ENCODE results near the gene ARHGAP15.

Gene ARHGAP15

GRCh38 chr2:143680885-143681405 lies 551.7 kb downstream of the ARHGAP15 start:
- no peak overlapping the region for H2AFZ ChIP-seq (ENCODE audit: low read depth)
- no peaks in the 10 kb centered on the region for H3K36me3 ChIP-seq (ENCODE audit: insufficient read depth)
- no peaks in the 10 kb centered on the region for H3K4me1 ChIP-seq (ENCODE audit: low read depth, poor library complexity, severe bottlenecking)
- TF ChIP-seq CTCF (conservative IDR thresholded peaks at IDR 0.05; ENCODE audit: low read depth, low read length): no peak
- no peaks in the 10 kb centered on the region for H3K27me3 ChIP-seq (ENCODE audit: insufficient read depth, low read depth)
- no peak overlapping the region for H3K4me2 ChIP-seq
- H3K4me3 ChIP-seq (IDR thresholded peaks at IDR 0.05; ENCODE audit: insufficient read depth, low read depth, low read length): no peak overlapping the region
- H3K9ac ChIP-seq: no peak overlapping the region
- no peaks in the 10 kb centered on the region for H3K79me2 ChIP-seq (ENCODE audit: insufficient read depth, low read depth)
- H4K20me1 ChIP-seq (ENCODE audit: insufficient read depth): no peaks in the 10 kb centered on the region
- H3K27ac ChIP-seq: no peak overlapping the region

DNA sequence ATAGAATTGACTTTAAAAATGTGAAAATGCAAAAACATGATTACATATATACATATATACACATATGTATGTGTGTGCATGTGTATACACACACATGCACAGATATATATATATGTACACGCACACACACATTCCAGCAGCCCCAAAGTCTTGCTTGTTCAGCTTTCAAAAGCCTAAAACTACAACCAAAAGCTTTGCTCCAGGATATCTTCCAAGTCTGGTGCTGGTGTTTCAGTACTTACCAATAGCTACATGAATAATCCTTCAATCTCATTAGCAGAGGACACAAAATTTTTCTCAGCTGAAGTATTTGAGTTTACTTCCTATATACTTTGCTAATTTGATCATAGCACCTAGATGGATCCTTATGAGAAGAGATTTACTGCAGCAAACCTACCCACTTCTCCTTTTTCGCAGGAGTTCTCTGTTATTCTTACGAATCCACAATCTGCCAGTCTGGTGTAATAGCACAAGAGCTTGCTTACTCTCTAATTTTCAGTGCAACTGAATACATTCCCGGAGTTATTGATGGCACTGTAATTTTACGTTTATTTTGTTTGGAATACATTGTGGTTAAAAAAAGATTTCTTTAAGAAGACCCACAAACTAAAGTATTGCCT lies 553.3 kb downstream of the ARHGAP15 start:
- Histone ChIP-seq H2AFZ (ENCODE audit: low read depth) (no peak overlapping the region), H3K27me3 (ENCODE audit: insufficient read depth, low read depth) (no peaks in the 10 kb centered on the region), H3K4me2 (no peak overlapping the region), H4K20me1 (ENCODE audit: insufficient read depth) (no peaks in the 10 kb centered on the region), H3K9ac (no peak overlapping the region), H3K36me3 (ENCODE audit: insufficient read depth) (no peaks in the 10 kb centered on the region), H3K79me2 (ENCODE audit: insufficient read depth, low read depth) (no peaks in the 10 kb centered on the region), H3K27ac (no peak overlapping the region), H3K4me1 (ENCODE audit: low read depth, poor library complexity, severe bottlenecking) (no peaks in the 10 kb centered on the region), H3K4me3 (IDR thresholded peaks at IDR 0.05; ENCODE audit: insufficient read depth, low read depth, low read length) (no peak overlapping the region)
- TF ChIP-seq CTCF (conservative IDR thresholded peaks at IDR 0.05; ENCODE audit: low read depth, low read length): no peak

GRCh38 chr2:143683977-143684376 lies 554.8 kb downstream of the ARHGAP15 start:
- H3K79me2 ChIP-seq (ENCODE audit: insufficient read depth, low read depth): no peaks in the 10 kb centered on the region
- H2AFZ ChIP-seq (ENCODE audit: low read depth): no peak overlapping the region
- H3K4me3 ChIP-seq (IDR thresholded peaks at IDR 0.05; ENCODE audit: insufficient read depth, low read depth, low read length): no peak overlapping the region
- H3K36me3 ChIP-seq (ENCODE audit: insufficient read depth): no peaks in the 10 kb centered on the region
- no peaks in the 10 kb centered on the region for H3K4me1 ChIP-seq (ENCODE audit: low read depth, poor library complexity, severe bottlenecking)
- H3K27ac ChIP-seq: no peak overlapping the region
- TF ChIP-seq CTCF (conservative IDR thresholded peaks at IDR 0.05; ENCODE audit: low read depth, low read length): no peak
- H3K9ac ChIP-seq: no peak overlapping the region
- no peaks in the 10 kb centered on the region for H3K27me3 ChIP-seq (ENCODE audit: insufficient read depth, low read depth)
- H4K20me1 ChIP-seq (ENCODE audit: insufficient read depth): no peaks in the 10 kb centered on the region
- H3K4me2 ChIP-seq: no peak overlapping the region

GRCh38 chr2:143684551-143685320 lies 555.5 kb downstream of the ARHGAP15 start:
- no peak for TF ChIP-seq CTCF (conservative IDR thresholded peaks at IDR 0.05; ENCODE audit: low read depth, low read length)
- H3K36me3 ChIP-seq (ENCODE audit: insufficient read depth): no peaks in the 10 kb centered on the region
- H3K27me3 ChIP-seq (ENCODE audit: insufficient read depth, low read depth): no peaks in the 10 kb centered on the region
- H3K4me2 ChIP-seq: no peak overlapping the region
- no peaks in the 10 kb centered on the region for H3K79me2 ChIP-seq (ENCODE audit: insufficient read depth, low read depth)
- H3K4me1 ChIP-seq (ENCODE audit: low read depth, poor library complexity, severe bottlenecking): no peaks in the 10 kb centered on the region
- no peak overlapping the region for H3K4me3 ChIP-seq (IDR thresholded peaks at IDR 0.05; ENCODE audit: insufficient read depth, low read depth, low read length)
- H3K9ac ChIP-seq: no peak overlapping the region
- H4K20me1 ChIP-seq (ENCODE audit: insufficient read depth): no peaks in the 10 kb centered on the region
- no peak overlapping the region for H3K27ac ChIP-seq
- no peak overlapping the region for H2AFZ ChIP-seq (ENCODE audit: low read depth)

All from KMS-11 (cell line).